ENCODE data around the gene TAC4.

GRCh38 chr17:49820773-49821172 is 27.1 kb downstream of the TAC4 start:
- TF ChIP-seq EZH2 (IDR thresholded peaks at IDR 0.05; ENCODE audit: borderline replicate concordance, low read depth, low read length, severe bottlenecking) = no peak
- TF ChIP-seq CTCF (IDR thresholded peaks at IDR 0.05; ENCODE audit: extremely low read depth in 1 of 2, insufficient read depth in 1 of 2, low read depth in 1 of 2, low read length in 2 of 2) = no peak
